Peyer's patch (tissue), 4 donors: ENCODE data around the gene SPG7.

Source experiments
- CTCF ChIP-seq, 6 experiments: fragments of 450-650 bp in 4 of 6; fragments of 200-600 bp in 2 of 6; sonication (generic) in 1 of 6; IDR thresholded peaks; one replicate each; pipeline ENCODE4 v1.5.1; 2017 to 2019; ENCODE audit warnings: antibody characterized with exemption in 6 of 6, mild to moderate bottlenecking in 3 of 6, moderate library complexity in 1 of 6
- POLR2A ChIP-seq, 2 donors: fragments of 450-650 bp; IDR thresholded peaks; one replicate each; pipeline ENCODE4 v1.5.1; 2017; ENCODE audit warnings: antibody characterized with exemption in 2 of 2, mild to moderate bottlenecking in 2 of 2, moderate library complexity in 2 of 2

DNA sequence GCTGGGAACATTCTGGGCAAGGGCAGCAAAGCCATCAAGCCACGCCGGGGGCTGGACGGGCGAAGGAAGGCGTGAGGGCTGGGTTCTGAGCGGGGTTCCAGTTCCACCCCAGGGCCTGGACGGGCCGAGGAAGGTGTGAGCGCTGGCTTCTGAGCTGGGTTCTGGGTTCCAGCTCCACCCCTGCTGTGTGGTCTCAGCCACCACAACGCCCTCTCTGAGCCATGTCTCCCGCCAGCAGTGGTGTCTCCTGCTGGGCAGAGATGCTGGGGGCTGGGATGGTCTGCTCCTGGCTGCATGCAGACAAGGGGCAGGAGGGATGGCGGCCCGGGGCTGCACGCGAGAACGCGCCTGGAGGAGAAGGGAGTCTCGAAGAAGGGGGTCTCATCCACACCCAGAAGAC lies 63.4 kb downstream of the SPG7 start:
- TF ChIP-seq CTCF (IDR thresholded peaks at IDR 0.05): no peak
- no peak for TF ChIP-seq POLR2A (IDR thresholded peaks at IDR 0.05)
